ENCODE measurements around the gene MILR1.

DNA sequence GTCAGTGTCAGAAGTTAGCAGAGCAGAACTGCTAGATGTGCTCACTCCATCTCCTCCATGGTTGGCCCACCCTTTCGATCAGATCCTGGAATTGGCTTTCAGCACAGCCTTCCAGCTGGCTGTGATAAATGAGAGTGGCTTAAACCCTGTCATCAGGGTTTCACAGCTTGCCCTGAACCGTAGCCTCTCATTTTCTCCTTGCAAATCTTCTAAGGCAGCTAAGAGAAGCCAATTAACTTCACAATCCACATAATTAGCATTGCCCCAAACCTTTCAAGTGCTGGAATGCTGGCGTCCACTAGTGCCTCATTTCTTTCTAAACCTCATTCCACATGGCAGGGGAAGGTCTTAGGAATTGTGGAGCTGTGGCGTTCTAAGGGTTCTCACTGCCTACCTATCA lies 21.7 kb downstream of the MILR1 start:
- TF ChIP-seq, protein P1, sequence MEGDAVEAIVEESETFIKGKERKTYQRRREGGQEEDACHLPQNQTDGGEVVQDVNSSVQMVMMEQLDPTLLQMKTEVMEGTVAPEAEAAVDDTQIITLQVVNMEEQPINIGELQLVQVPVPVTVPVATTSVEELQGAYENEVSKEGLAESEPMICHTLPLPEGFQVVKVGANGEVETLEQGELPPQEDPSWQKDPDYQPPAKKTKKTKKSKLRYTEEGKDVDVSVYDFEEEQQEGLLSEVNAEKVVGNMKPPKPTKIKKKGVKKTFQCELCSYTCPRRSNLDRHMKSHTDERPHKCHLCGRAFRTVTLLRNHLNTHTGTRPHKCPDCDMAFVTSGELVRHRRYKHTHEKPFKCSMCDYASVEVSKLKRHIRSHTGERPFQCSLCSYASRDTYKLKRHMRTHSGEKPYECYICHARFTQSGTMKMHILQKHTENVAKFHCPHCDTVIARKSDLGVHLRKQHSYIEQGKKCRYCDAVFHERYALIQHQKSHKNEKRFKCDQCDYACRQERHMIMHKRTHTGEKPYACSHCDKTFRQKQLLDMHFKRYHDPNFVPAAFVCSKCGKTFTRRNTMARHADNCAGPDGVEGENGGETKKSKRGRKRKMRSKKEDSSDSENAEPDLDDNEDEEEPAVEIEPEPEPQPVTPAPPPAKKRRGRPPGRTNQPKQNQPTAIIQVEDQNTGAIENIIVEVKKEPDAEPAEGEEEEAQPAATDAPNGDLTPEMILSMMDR (IDR thresholded peaks at IDR 0.05 in 8 of 11, conservative IDR thresholded peaks at IDR 0.05 in 3 of 11), result no peak
- no peak for TF ChIP-seq POLR2A (IDR thresholded peaks at IDR 0.05)
- no peak for TF ChIP-seq POLR2AphosphoS5 (IDR thresholded peaks at IDR 0.05)
